Natural killer cell (primary cell): ENCODE data around the gene LGR5. TPM values are rescaled to one million over a fixed set of nuclear protein-coding genes. Genes with fewer than 3 reads are reported as not detected.

Experiments used
- ATAC-seq, 3 donors: fragments of 150-1000 bp in 2 of 3; fragments of 200-7000 bp in 1 of 3; cut with Tn5 transposase; 1 replicate in 1 of 3; 2 replicates in 2 of 3; pipeline ENCODE4 v1.10.0; 2021; ENCODE audit warnings: mild to moderate bottlenecking in 2 of 3, moderate library complexity in 2 of 3
- DNase-seq, 2 donors: peaks; one replicate each; pipeline versions ENCODE4 v3.0.0 to v3.0.0-alpha.2; 2013 to 2021; ENCODE audit warnings: mixed read lengths in 1 of 2
- H3K27ac ChIP-seq: one replicate; pipeline ENCODE4 v1.5.1; 2013; ENCODE audit warnings: mild to moderate bottlenecking, low read length
- H3K27me3 ChIP-seq: one replicate; pipeline ENCODE4 v1.6.1; 2013; ENCODE audit warnings: low read length; ENCODE audit not compliant: control insufficient read depth, insufficient read depth
- H3K36me3 ChIP-seq: one replicate; pipeline ENCODE4 v1.6.1; 2013; ENCODE audit warnings: low read length; ENCODE audit not compliant: control insufficient read depth, insufficient read depth
- H3K4me1 ChIP-seq: one replicate; pipeline ENCODE4 v1.6.1; 2013; ENCODE audit warnings: low read length; ENCODE audit not compliant: control insufficient read depth, insufficient read depth
- H3K4me3 ChIP-seq: one replicate; pipeline ENCODE4 v1.5.1; 2013; ENCODE audit warnings: low read length
- H3K9me3 ChIP-seq: one replicate; pipeline ENCODE4 v1.6.1; 2013; ENCODE audit warnings: low read length; ENCODE audit not compliant: control insufficient read depth, insufficient read depth
- H3K27ac Mint-ChIP-seq, 2 donors: one replicate each; pipeline ENCODE4 v1.8.0; 2022; ENCODE audit warnings: mild to moderate bottlenecking in 2 of 2, mixed read lengths in 2 of 2, moderate library complexity in 1 of 2
- H3K27me3 Mint-ChIP-seq, 2 donors: one replicate each; pipeline ENCODE4 v1.8.0; 2022; ENCODE audit warnings: low read depth in 2 of 2, mixed read lengths in 2 of 2
- H3K36me3 Mint-ChIP-seq: one replicate; pipeline ENCODE4 v1.8.0; 2022; ENCODE audit warnings: mixed read lengths
- H3K4me1 Mint-ChIP-seq, 2 donors: one replicate each; pipeline ENCODE4 v1.8.0; 2022; ENCODE audit warnings: mixed read lengths in 2 of 2
- H3K4me3 Mint-ChIP-seq: one replicate; pipeline ENCODE4 v1.8.0; 2022; ENCODE audit warnings: mild to moderate bottlenecking, moderate library complexity, mixed read lengths
- H3K9me3 Mint-ChIP-seq, 2 donors: one replicate each; pipeline ENCODE4 v1.8.0; 2022; ENCODE audit warnings: mixed read lengths in 2 of 2
- WGBS: methylation state at CpG from one replicate; pipeline ENCODE4 v1.1.7; 2013; ENCODE audit warnings: missing lambda C conversion rate; ENCODE audit not compliant: insufficient coverage; 5-methylcytosine and 5-hydroxymethylcytosine counted together
- intact Hi-C: fragments of 100-400 bp; cut with micrococcal nuclease; formaldehyde crosslinking; loops from one replicate; pipeline ENCODE4 v1.14.2; 2022
- total RNA-seq, 4 donors: library from RNA; stranded (reverse); fragments of 120-200 nt in 1 of 4; gene quantifications; one replicate each; pipeline versions ENCODE4 v1.2.3 to v1.2.4, GENCODE V29; 2013 to 2022
- TF ChIP-seq, protein P1 (sequence below): fragments of 200-600 bp; IDR thresholded peaks from one replicate; pipeline ENCODE4 v1.8.0; 2022; ENCODE audit warnings: antibody characterized with exemption

LGR5 gene
- total RNA-seq, 3 donors from 2014 or later (not counting 1 experiment from before 2014, with no cell fraction given), result not detected

- TF ChIP-seq, protein P1, sequence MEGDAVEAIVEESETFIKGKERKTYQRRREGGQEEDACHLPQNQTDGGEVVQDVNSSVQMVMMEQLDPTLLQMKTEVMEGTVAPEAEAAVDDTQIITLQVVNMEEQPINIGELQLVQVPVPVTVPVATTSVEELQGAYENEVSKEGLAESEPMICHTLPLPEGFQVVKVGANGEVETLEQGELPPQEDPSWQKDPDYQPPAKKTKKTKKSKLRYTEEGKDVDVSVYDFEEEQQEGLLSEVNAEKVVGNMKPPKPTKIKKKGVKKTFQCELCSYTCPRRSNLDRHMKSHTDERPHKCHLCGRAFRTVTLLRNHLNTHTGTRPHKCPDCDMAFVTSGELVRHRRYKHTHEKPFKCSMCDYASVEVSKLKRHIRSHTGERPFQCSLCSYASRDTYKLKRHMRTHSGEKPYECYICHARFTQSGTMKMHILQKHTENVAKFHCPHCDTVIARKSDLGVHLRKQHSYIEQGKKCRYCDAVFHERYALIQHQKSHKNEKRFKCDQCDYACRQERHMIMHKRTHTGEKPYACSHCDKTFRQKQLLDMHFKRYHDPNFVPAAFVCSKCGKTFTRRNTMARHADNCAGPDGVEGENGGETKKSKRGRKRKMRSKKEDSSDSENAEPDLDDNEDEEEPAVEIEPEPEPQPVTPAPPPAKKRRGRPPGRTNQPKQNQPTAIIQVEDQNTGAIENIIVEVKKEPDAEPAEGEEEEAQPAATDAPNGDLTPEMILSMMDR, result no peak
- H3K36me3 ChIP-seq, result no peaks in the 10 kb centered on the region
- no peak for ATAC-seq
- H3K27ac ChIP-seq, result no peak overlapping the region
- Mint-ChIP-seq H3K9me3 (no peaks in the 10 kb centered on the region), H3K36me3 (no peaks in the 10 kb centered on the region), H3K4me3 (no peak overlapping the region), H3K27me3 (no peaks in the 10 kb centered on the region), H3K4me1 (no peaks in the 10 kb centered on the region), H3K27ac (no peak overlapping the region)
- 27% methylated on average over 3 of the region's 3 CpGs for WGBS
- H3K9me3 ChIP-seq, result no peaks in the 10 kb centered on the region
- no peaks in the 10 kb centered on the region for H3K27me3 ChIP-seq
- H3K4me3 ChIP-seq, result no peak overlapping the region
- intact Hi-C loops, result no loop called here
- DNase-seq, result no peak
- no peaks in the 10 kb centered on the region for H3K4me1 ChIP-seq
Observed at GRCh38 chr12:71504476-71504875, 64.9 kb downstream of the LGR5 start.

DNA sequence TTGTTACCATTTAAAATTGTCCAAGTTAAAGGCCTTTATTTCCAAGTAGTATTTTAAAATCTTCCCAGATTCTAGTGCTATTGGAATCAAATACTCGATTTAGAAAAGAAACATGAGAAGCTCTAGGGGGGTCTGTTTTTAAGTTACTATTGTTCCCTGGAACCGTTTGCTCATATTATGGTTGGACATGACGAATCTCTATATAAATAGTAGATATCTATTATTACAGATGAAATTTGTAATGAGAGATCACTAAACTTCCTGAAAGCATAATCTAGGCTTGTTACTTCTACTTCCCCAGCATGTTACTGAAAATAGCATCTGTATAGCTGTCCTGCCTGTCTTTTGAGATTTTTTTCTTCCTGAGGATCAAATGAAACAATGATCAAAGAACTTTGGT lies 70.1 kb downstream of the LGR5 start:
- no peaks in the 10 kb centered on the region for H3K27me3 ChIP-seq
- peaks cover 2 to 3% of the 10 kb centered on the region in 2 donors for H3K9me3 Mint-ChIP-seq
- H3K27ac Mint-ChIP-seq, result no peak overlapping the region
- H3K4me3 Mint-ChIP-seq, result no peak overlapping the region
- peaks cover 0 to 6% of the 10 kb centered on the region in 2 donors for H3K27me3 Mint-ChIP-seq
- no peaks in the 10 kb centered on the region for H3K4me1 ChIP-seq
- DNase-seq (no peak), ATAC-seq (no peak)
- intact Hi-C loops, result no loop called here
- no peaks in the 10 kb centered on the region for H3K36me3 Mint-ChIP-seq
- H3K4me1 Mint-ChIP-seq, result no peaks in the 10 kb centered on the region
- WGBS, result 100% methylated on average over 1 of the region's 3 CpGs
- no peaks in the 10 kb centered on the region for H3K9me3 ChIP-seq
- TF ChIP-seq, protein P1, result no peak
- no peaks in the 10 kb centered on the region for H3K36me3 ChIP-seq
- H3K4me3 ChIP-seq, result no peak overlapping the region
- H3K27ac ChIP-seq, result no peak overlapping the region

GRCh38 chr12:71517145-71517846 lies 77.7 kb downstream of the LGR5 start:
- DNase-seq (no peak), ATAC-seq (no peak)
- Histone ChIP-seq H3K4me1 (no peaks in the 10 kb centered on the region), H3K27ac (no peak overlapping the region), H3K36me3 (no peaks in the 10 kb centered on the region), H3K4me3 (no peak overlapping the region), H3K9me3 (no peaks in the 10 kb centered on the region), H3K27me3 (no peaks in the 10 kb centered on the region)
- Mint-ChIP-seq H3K4me1 (no peaks in the 10 kb centered on the region), H3K27ac (no peak overlapping the region), H3K9me3 (peaks cover 0 to 3% of the 10 kb centered on the region in 2 donors), H3K4me3 (no peak overlapping the region), H3K27me3 (peaks cover 0 to 12% of the 10 kb centered on the region in 2 donors), H3K36me3 (no peaks in the 10 kb centered on the region)
- 100% methylated on average over 1 of the region's 2 CpGs for WGBS
- TF ChIP-seq, protein P1, result no peak
- intact Hi-C loops, result no loop called here

- no peak overlapping the region for H3K27ac Mint-ChIP-seq
- DNase-seq, result no peak
- intact Hi-C loops, result no loop called here
- H3K4me3 Mint-ChIP-seq, result no peak overlapping the region
- no peaks in the 10 kb centered on the region for H3K4me1 Mint-ChIP-seq
- peaks cover 0 to 2% of the 10 kb centered on the region in 2 donors for H3K9me3 Mint-ChIP-seq
- no peaks in the 10 kb centered on the region for H3K36me3 Mint-ChIP-seq
- no peaks in the 10 kb centered on the region for H3K9me3 ChIP-seq
- no peaks in the 10 kb centered on the region for H3K27me3 ChIP-seq
- no peak overlapping the region for H3K27ac ChIP-seq
- ATAC-seq, result no peak
- H3K36me3 ChIP-seq, result no peaks in the 10 kb centered on the region
- WGBS, result 94% methylated on average over 4 of the region's 4 CpGs
- H3K4me1 ChIP-seq, result no peaks in the 10 kb centered on the region
- TF ChIP-seq, protein P1, result no peak
- H3K27me3 Mint-ChIP-seq, result peaks cover 0 to 8% of the 10 kb centered on the region in 2 donors
- no peak overlapping the region for H3K4me3 ChIP-seq
Observed at GRCh38 chr12:71521125-71521524, 81.5 kb downstream of the LGR5 start.
